Liver (tissue), 9 donors: ENCODE measurements around the gene DNAH17. TPM values are rescaled to one million over a fixed set of nuclear protein-coding genes. Genes with fewer than 3 reads are reported as not detected.

Experiments used
- DNase-seq: peaks from one replicate; pipeline ENCODE4 v3.0.0-alpha.2; 2017; ENCODE audit warnings: low spot score
- H3K27ac ChIP-seq, 2 donors: one replicate each; pipeline ENCODE4 v1.7.0; 2013; ENCODE audit warnings: inconsistent platforms in 2 of 2, low read length in 2 of 2, control low read depth in 1 of 2, low read depth in 1 of 2, mild to moderate bottlenecking in 1 of 2
- H3K27me3 ChIP-seq, 4 donors: one replicate each; pipeline versions ENCODE4 v1.6.1 to v1.7.0; 2013; ENCODE audit warnings: low read length in 3 of 4, inconsistent platforms in 1 of 4, mild to moderate bottlenecking in 1 of 4, moderate library complexity in 1 of 4; ENCODE audit not compliant: control insufficient read depth in 4 of 4, insufficient read depth in 4 of 4
- H3K36me3 ChIP-seq, 4 donors: one replicate each; pipeline versions ENCODE4 v1.6.1 to v1.7.0; 2013; ENCODE audit warnings: low read length in 3 of 4, mild to moderate bottlenecking in 3 of 4, low read depth in 1 of 4, moderate library complexity in 1 of 4; ENCODE audit not compliant: control insufficient read depth in 4 of 4, insufficient read depth in 3 of 4
- H3K4me1 ChIP-seq, 4 donors: one replicate each; pipeline versions ENCODE4 v1.6.1 to v1.7.0; 2013; ENCODE audit warnings: low read length in 3 of 4, mild to moderate bottlenecking in 3 of 4, moderate library complexity in 1 of 4; ENCODE audit not compliant: control insufficient read depth in 4 of 4, insufficient read depth in 4 of 4
- H3K4me3 ChIP-seq, 3 donors: one replicate each; pipeline versions ENCODE4 v1.6.1 to v1.7.0; 2013; ENCODE audit warnings: low read length in 3 of 3, control low read depth in 1 of 3, low read depth in 1 of 3, mild to moderate bottlenecking in 1 of 3
- H3K9ac ChIP-seq, 2 donors: one replicate each; pipeline ENCODE4 v1.7.0; 2013; ENCODE audit warnings: low read length in 2 of 2, mild to moderate bottlenecking in 2 of 2, moderate library complexity in 2 of 2, control low read depth in 1 of 2, low read depth in 1 of 2
- H3K9me3 ChIP-seq, 4 donors: one replicate each; pipeline versions ENCODE4 v1.6.1 to v1.7.0; 2013; ENCODE audit warnings: low read length in 3 of 4; ENCODE audit not compliant: control insufficient read depth in 4 of 4
- ATF3 ChIP-seq: IDR thresholded peaks from 2 replicates; pipeline ENCODE4 v1.6.1; 2016; ENCODE audit warnings: antibody characterized with exemption
- FOXA1 ChIP-seq: IDR thresholded peaks from 2 replicates; pipeline ENCODE4 v1.6.1; 2016; ENCODE audit warnings: antibody characterized with exemption
- FOXA2 ChIP-seq: IDR thresholded peaks from 2 replicates; pipeline ENCODE4 v1.6.1; 2016; ENCODE audit warnings: antibody characterized with exemption
- GABPA ChIP-seq, 2 donors: IDR thresholded peaks in 1 of 2; conservative IDR thresholded peaks in 1 of 2; 2 replicates each; pipeline ENCODE4 v1.6.1; 2016; ENCODE audit warnings: antibody characterized with exemption in 2 of 2, mild to moderate bottlenecking in 1 of 2, moderate library complexity in 1 of 2
- HNF4G ChIP-seq: IDR thresholded peaks from 2 replicates; pipeline ENCODE4 v1.6.1; 2016; ENCODE audit warnings: antibody characterized with exemption
- JUND ChIP-seq, 2 donors: IDR thresholded peaks; 2 replicates each; pipeline ENCODE4 v1.6.1; 2016; ENCODE audit warnings: antibody characterized with exemption in 2 of 2
- RXRA ChIP-seq, 2 donors: IDR thresholded peaks; 2 replicates each; pipeline ENCODE4 v1.6.1; 2017 to 2018; ENCODE audit warnings: antibody characterized with exemption in 2 of 2, mild to moderate bottlenecking in 1 of 2
- TAF1 ChIP-seq: conservative IDR thresholded peaks from 2 replicates; pipeline ENCODE4 v1.6.1; 2016; ENCODE audit warnings: antibody characterized with exemption, mild to moderate bottlenecking
- ZBTB33 ChIP-seq: IDR thresholded peaks from 2 replicates; pipeline ENCODE4 v1.6.1; 2016; ENCODE audit warnings: antibody characterized with exemption
- WGBS: extraction: QIAGEN DNeasy Blood & Tissue Kit; methylation state at CpG from one replicate; pipeline ENCODE4 v1.1.7; 2013; 5-methylcytosine and 5-hydroxymethylcytosine counted together
- polyA plus RNA-seq, 2 donors: library from polyadenylated mRNA; stranded (reverse) in 1 of 2; unstranded in 1 of 2; fragments of 200-250 nt in 1 of 2; fragments of >200 nt in 1 of 2; fragmentation: Nextera tagmentation in 1 of 2; extraction: Ambion mirVana in 1 of 2; gene quantifications; one replicate each; pipeline versions ENCODE4 v1.2.1 to v1.2.3, GENCODE V29; 2013 to 2015
- total RNA-seq, 2 donors: library from RNA; depleted of rRNA; stranded (reverse); fragments of >200 nt; gene quantifications; one replicate each; pipeline ENCODE4 v1.2.3, GENCODE V29; 2014
- TF ChIP-seq, protein P1 (sequence below): IDR thresholded peaks from 2 replicates; pipeline ENCODE4 v1.6.1; 2016; ENCODE audit warnings: antibody characterized with exemption
- donor health status: healthy.
- donor health status: healthy.
- donor health status: healthy.
- donor health status: healthy.
- donor health status: healthy.

DNAH17 gene
- total and polyA plus RNA-seq, 4 donors, result 0.09 to 0.79 TPM; not detected in 2

DNA sequence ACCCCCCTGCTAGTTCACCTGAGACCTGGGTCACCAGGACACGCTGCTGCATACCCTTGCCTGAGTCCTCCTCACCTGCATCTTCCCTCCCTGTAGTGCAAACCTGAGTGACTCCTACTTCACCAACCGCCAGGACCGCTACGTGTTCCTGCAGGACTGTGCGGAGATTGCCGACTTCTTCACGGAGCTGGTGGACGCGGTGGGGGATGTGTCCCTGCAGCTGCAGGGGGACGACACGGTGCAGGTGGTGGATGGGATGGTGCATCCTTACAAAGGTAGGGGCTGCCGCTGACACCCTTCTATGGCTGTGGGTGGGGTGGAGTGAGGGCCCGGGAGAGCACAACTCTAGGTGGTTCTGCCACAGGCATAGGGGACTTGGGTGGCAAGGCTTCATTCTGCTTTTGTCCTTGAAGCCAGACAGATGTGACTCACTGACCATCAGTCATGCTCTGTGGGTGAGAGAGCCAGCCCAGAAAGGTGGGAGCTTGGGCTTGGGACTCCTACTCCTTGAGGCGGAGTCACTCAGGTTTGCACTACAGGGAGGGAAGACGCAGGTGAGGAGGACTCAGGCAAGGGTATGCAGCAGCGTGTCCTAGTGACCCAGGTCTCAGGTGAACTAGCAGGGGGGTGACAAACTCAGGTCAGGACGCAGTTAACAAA lies 176.5 kb downstream of the DNAH17 start:
- no peak overlapping the region for H3K27ac ChIP-seq
- H3K27me3 ChIP-seq, result no peaks in the 10 kb centered on the region
- H3K4me1 ChIP-seq, result peaks cover 5 to 18% (median 14%) of the 10 kb centered on the region in 4 donors
- no peak for TF ChIP-seq TAF1
- no peak for TF ChIP-seq RXRA (IDR thresholded peaks at IDR 0.05)
- TF ChIP-seq, protein P1, sequence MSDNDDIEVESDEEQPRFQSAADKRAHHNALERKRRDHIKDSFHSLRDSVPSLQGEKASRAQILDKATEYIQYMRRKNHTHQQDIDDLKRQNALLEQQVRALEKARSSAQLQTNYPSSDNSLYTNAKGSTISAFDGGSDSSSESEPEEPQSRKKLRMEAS, result no peak
- no peak for DNase-seq
- H3K36me3 ChIP-seq, result peaks cover 19 to 67% (median 39%) of the 10 kb centered on the region in 4 donors
- 91% methylated on average over 17 of the region's 17 CpGs for WGBS
- no peak overlapping the region for H3K4me3 ChIP-seq
- H3K9ac ChIP-seq, result no peak overlapping the region
- no peaks in the 10 kb centered on the region for H3K9me3 ChIP-seq

DNA sequence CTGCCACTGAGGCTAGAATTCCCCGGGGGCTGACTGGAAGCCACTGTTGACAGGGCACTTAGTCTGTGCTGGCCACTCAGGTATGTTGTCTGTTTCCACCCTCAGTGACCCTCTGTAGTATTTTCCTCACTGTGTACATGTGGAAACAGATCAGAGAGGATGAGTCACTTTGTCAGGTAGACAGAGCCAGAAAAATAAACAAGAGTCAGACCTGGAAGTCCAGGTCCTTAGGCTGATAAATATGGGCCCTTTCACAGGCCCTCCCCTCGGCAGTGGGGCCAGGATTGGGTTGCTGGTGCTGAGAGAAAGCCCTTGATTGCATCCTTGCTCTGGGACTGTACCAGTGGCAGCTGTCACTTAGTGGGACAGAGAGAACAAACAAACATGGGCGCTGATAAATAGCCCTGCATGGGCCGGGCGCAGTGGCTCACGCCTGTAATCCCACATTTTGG lies 177.5 kb downstream of the DNAH17 start:
- WGBS, result 90% methylated on average over 6 of the region's 6 CpGs
- peak; percentile 41 for TF ChIP-seq FOXA2
- TF ChIP-seq JUND (IDR thresholded peaks at IDR 0.05), result peak in 1 of 2 donors; percentile 82
- no peak for TF ChIP-seq RXRA (IDR thresholded peaks at IDR 0.05)
- no peak for TF ChIP-seq HNF4G
- Histone ChIP-seq H3K27me3 (no peaks in the 10 kb centered on the region), H3K36me3 (peaks cover 19 to 64% (median 36%) of the 10 kb centered on the region in 4 donors), H3K27ac (no peak overlapping the region), H3K4me1 (peaks cover 5 to 18% (median 14%) of the 10 kb centered on the region in 4 donors), H3K4me3 (no peak overlapping the region), H3K9me3 (no peaks in the 10 kb centered on the region), H3K9ac (no peak overlapping the region)
- DNase-seq, result no peak

DNA sequence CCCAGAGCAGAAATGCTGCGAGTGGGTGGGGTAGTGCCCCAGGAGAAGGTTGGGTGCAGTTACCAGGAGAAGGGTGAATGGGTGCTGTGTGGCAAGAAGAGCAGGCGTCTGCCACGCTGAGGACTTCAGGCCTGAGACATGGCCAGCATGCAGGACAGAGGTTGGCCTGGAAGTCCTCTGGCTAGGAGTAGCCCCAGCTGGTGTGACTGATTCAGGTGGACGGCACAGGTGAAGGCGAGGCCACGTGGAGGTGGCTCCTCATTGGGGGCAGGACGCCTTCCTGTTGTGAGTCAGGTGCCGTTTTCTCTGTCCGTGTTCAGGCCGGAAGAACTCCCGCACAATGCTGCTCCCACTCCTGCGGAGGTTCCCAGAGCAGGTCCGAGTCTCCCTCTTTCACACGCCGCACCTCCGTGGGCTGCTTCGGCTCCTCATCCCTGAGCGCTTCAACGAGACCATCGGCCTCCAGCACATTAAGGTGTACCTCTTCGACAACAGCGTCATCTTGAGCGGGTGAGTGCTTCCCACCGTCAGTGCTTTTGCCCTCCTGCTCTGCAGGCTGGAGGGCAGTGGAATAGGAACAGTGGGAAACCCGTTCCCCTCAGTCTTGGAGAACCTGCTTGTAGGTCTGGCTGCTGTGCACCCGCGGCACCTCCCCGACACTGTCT lies 178.0 kb downstream of the DNAH17 start:
- no peak overlapping the region for H3K9ac ChIP-seq
- no peak for TF ChIP-seq GABPA (IDR thresholded peaks at IDR 0.05 in 1 of 2, conservative IDR thresholded peaks at IDR 0.05 in 1 of 2)

GRCh38 chr17:78398390-78398789 lies 178.8 kb downstream of the DNAH17 start:
- peaks cover 5 to 20% (median 15%) of the 10 kb centered on the region in 4 donors for H3K4me1 ChIP-seq
- H3K9ac ChIP-seq, result no peak overlapping the region
- TF ChIP-seq ZBTB33, result no peak
- TF ChIP-seq ATF3, result no peak
- no peak for TF ChIP-seq FOXA1
- H3K36me3 ChIP-seq, result peaks cover 13 to 51% (median 33%) of the 10 kb centered on the region in 4 donors
- no peaks in the 10 kb centered on the region for H3K27me3 ChIP-seq
- H3K4me3 ChIP-seq, result no peak overlapping the region
- WGBS, result 91% methylated on average over 3 of the region's 3 CpGs
- H3K27ac ChIP-seq, result no peak overlapping the region
- H3K9me3 ChIP-seq, result no peaks in the 10 kb centered on the region
- DNase-seq, result no peak

More for the DNA sequence above, 178.0 kb downstream of the DNAH17 start:
- Histone ChIP-seq H3K9me3 (no peaks in the 10 kb centered on the region), H3K4me1 (peaks cover 5 to 19% (median 15%) of the 10 kb centered on the region in 4 donors), H3K36me3 (peaks cover 17 to 59% (median 36%) of the 10 kb centered on the region in 4 donors), H3K4me3 (no peak overlapping the region), H3K27me3 (no peaks in the 10 kb centered on the region), H3K27ac (no peak overlapping the region)
- 91% methylated on average over 28 of the region's 28 CpGs for WGBS
- no peak for DNase-seq
